HEK293 (cell line): ENCODE measurements around the gene PDLIM5.

Experiments
- EGR2 ChIP-seq: fragments of 450-650 bp; formaldehyde crosslinking; IDR thresholded peaks from 2 replicates; pipeline ENCODE4 v1.5.1; 2016; ENCODE audit warnings: low read depth, missing biosample characterization, missing genetic modification characterization
- GLI2 ChIP-seq: fragments of 450-650 bp; formaldehyde crosslinking; IDR thresholded peaks from 2 replicates; pipeline ENCODE4; 2017; ENCODE audit warnings: missing biosample characterization, missing genetic modification characterization, low read depth, borderline replicate concordance
- IKZF3 ChIP-seq: fragments of 450-650 bp; IDR thresholded peaks from 2 replicates; pipeline ENCODE4 v1.5.0; 2018; ENCODE audit warnings: missing biosample characterization, mild to moderate bottlenecking, missing genetic modification characterization, moderate library complexity
- KLF10 ChIP-seq: fragments of 450-650 bp; IDR thresholded peaks from 2 replicates; pipeline ENCODE4 v1.5.1; 2018; ENCODE audit warnings: missing biosample characterization, mild to moderate bottlenecking, missing genetic modification characterization
- OVOL3 ChIP-seq: fragments of 450-650 bp; formaldehyde crosslinking; IDR thresholded peaks from 2 replicates; pipeline ENCODE4 v1.5.1; 2016; ENCODE audit warnings: missing biosample characterization, missing genetic modification characterization
- PRDM1 ChIP-seq: fragments of 450-650 bp; formaldehyde crosslinking; IDR thresholded peaks from 2 replicates; pipeline ENCODE4; 2016; ENCODE audit warnings: missing biosample characterization, missing genetic modification characterization
- ZNF175 ChIP-seq: fragments of 450-650 bp; formaldehyde crosslinking; IDR thresholded peaks from 2 replicates; pipeline ENCODE4 v1.5.1; 2016; ENCODE audit warnings: missing biosample characterization, missing genetic modification characterization
- ZNF18 ChIP-seq: fragments of 450-650 bp; formaldehyde crosslinking; IDR thresholded peaks from 2 replicates; pipeline ENCODE4 v1.5.1; 2016; ENCODE audit warnings: missing biosample characterization, missing genetic modification characterization
- ZNF354C ChIP-seq: fragments of 450-650 bp; formaldehyde crosslinking; IDR thresholded peaks from 2 replicates; pipeline ENCODE4 v1.5.1; 2016; ENCODE audit warnings: missing biosample characterization, missing genetic modification characterization, low read depth, borderline replicate concordance
- ZNF404 ChIP-seq: fragments of 450-650 bp; formaldehyde crosslinking; IDR thresholded peaks from 2 replicates; pipeline ENCODE4 v1.5.1; 2017; ENCODE audit warnings: missing biosample characterization, missing genetic modification characterization
- ZNF473 ChIP-seq: fragments of 450-650 bp; formaldehyde crosslinking; IDR thresholded peaks from 2 replicates; pipeline ENCODE4 v1.5.1; 2017; ENCODE audit warnings: missing biosample characterization, missing genetic modification characterization
- ZNF513 ChIP-seq: fragments of 450-650 bp; IDR thresholded peaks from 2 replicates; pipeline ENCODE4 v1.5.1; 2018; ENCODE audit warnings: missing biosample characterization, missing genetic modification characterization
- ZNF530 ChIP-seq: fragments of 450-650 bp; formaldehyde crosslinking; IDR thresholded peaks from 2 replicates; pipeline ENCODE4 v1.5.1; 2016; ENCODE audit warnings: low read depth, missing biosample characterization, missing genetic modification characterization
- ZNF610 ChIP-seq: fragments of 450-650 bp; formaldehyde crosslinking; IDR thresholded peaks from 2 replicates; pipeline ENCODE4 v1.5.1; 2016; ENCODE audit warnings: missing biosample characterization, missing genetic modification characterization, borderline replicate concordance
- ZNF626 ChIP-seq: fragments of 450-650 bp; sonication (Bioruptor Pico); formaldehyde crosslinking; IDR thresholded peaks from 2 replicates; pipeline ENCODE4 v1.5.1; 2018; ENCODE audit warnings: missing biosample characterization, missing genetic modification characterization, inconsistent platforms
- ZNF658 ChIP-seq: fragments of 450-650 bp; formaldehyde crosslinking; IDR thresholded peaks from 2 replicates; pipeline ENCODE4; 2016; ENCODE audit warnings: missing biosample characterization, missing genetic modification characterization
- ZNF670 ChIP-seq: fragments of 450-650 bp; formaldehyde crosslinking; IDR thresholded peaks from 2 replicates; pipeline ENCODE4 v1.5.1; 2016; ENCODE audit warnings: missing biosample characterization, missing genetic modification characterization, low read depth
- ZNF701 ChIP-seq: fragments of 450-650 bp; formaldehyde crosslinking; IDR thresholded peaks from 2 replicates; pipeline ENCODE4 v1.5.1; 2016; ENCODE audit warnings: missing biosample characterization, missing genetic modification characterization
- ZNF777 ChIP-seq: fragments of 450-650 bp; formaldehyde crosslinking; IDR thresholded peaks from 2 replicates; pipeline ENCODE4 v1.5.1; 2017; ENCODE audit warnings: missing biosample characterization, missing genetic modification characterization, borderline replicate concordance
- TF ChIP-seq, protein P1 (sequence below): fragments of 450-650 bp; formaldehyde crosslinking; conservative IDR thresholded peaks from 2 replicates; pipeline ENCODE4 v1.5.1; 2016; ENCODE audit warnings: low read depth, missing biosample characterization, missing genetic modification characterization
- TF ChIP-seq, protein P2 (sequence below): fragments of 450-650 bp; formaldehyde crosslinking; IDR thresholded peaks from 2 replicates; pipeline ENCODE4 v1.5.1; 2016; ENCODE audit warnings: missing biosample characterization, missing genetic modification characterization
- TF ChIP-seq, protein P3 (sequence below): fragments of 450-650 bp; formaldehyde crosslinking; IDR thresholded peaks from 2 replicates; pipeline ENCODE4 v1.5.1; 2016; ENCODE audit warnings: missing biosample characterization, missing genetic modification characterization
- TF ChIP-seq, protein P4 (sequence below): fragments of 450-650 bp; formaldehyde crosslinking; IDR thresholded peaks from 2 replicates; pipeline ENCODE4 v1.5.1; 2016; ENCODE audit warnings: missing biosample characterization, missing genetic modification characterization

Gene PDLIM5

DNA sequence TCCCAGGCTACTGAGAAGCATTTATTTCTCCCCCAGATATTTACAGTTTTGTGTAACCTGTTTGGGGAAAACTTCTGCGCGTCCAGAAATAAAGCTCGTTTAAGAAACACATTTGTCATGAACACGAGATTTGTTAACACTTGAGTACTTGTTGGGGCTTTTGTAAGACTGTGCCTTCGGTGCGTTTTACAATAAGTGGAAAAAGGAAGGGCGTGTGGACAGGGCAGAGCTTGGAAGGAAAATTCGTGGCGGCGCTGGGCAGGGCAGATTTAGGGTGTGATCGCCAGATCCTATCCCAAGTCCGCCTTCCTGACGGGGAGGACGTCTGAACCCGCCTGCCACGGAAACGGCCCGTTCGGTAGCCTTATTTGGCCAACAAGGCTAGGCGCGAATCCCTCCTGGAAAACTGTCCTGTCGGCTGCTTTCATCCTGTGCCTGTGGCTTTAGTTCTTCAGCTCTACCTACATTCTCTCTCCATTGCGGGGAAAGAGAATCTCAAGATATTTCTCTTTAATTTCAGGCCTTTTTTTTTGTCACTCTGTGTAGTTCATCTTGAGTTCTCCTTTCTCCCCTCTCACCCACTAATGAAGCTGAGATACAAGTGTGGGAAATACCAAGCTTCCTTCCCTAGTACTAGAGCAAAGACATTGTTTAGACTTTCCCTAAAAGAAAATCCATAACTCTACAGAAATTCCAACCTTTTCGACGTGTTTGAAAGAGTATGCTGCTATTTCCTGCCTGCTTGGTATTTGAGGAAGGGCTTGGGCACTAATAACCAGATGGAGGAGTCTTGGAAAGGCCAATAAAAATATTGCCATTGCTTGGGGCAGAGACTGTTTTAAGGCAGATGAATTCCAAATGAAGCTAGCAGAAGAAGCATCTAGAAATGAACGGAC is 982 bp downstream of the PDLIM5 start (continued):
- peak; percentile 75 for TF ChIP-seq PRDM1 (tag by site-specific recombination)
- TF ChIP-seq ZNF626 (tag by site-specific recombination), result no peak
- TF ChIP-seq, protein P1, sequence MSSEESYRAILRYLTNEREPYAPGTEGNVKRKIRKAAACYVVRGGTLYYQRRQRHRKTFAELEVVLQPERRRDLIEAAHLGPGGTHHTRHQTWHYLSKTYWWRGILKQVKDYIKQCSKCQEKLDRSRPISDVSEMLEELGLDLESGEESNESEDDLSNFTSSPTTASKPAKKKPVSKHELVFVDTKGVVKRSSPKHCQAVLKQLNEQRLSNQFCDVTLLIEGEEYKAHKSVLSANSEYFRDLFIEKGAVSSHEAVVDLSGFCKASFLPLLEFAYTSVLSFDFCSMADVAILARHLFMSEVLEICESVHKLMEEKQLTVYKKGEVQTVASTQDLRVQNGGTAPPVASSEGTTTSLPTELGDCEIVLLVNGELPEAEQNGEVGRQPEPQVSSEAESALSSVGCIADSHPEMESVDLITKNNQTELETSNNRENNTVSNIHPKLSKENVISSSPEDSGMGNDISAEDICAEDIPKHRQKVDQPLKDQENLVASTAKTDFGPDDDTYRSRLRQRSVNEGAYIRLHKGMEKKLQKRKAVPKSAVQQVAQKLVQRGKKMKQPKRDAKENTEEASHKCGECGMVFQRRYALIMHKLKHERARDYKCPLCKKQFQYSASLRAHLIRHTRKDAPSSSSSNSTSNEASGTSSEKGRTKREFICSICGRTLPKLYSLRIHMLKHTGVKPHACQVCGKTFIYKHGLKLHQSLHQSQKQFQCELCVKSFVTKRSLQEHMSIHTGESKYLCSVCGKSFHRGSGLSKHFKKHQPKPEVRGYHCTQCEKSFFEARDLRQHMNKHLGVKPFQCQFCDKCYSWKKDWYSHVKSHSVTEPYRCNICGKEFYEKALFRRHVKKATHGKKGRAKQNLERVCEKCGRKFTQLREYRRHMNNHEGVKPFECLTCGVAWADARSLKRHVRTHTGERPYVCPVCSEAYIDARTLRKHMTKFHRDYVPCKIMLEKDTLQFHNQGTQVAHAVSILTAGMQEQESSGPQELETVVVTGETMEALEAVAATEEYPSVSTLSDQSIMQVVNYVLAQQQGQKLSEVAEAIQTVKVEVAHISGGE (tag by site-specific recombination), result no peak
- TF ChIP-seq ZNF354C (tag by site-specific recombination), result no peak
- no peak for TF ChIP-seq GLI2 (tag by site-specific recombination)
- no peak for TF ChIP-seq ZNF530 (tag by site-specific recombination)
- TF ChIP-seq ZNF777, result no peak
- TF ChIP-seq ZNF701 (tag by site-specific recombination), result no peak
- TF ChIP-seq, protein P2, sequence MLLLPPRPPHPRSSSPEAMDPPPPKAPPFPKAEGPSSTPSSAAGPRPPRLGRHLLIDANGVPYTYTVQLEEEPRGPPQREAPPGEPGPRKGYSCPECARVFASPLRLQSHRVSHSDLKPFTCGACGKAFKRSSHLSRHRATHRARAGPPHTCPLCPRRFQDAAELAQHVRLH (tag by site-specific recombination), result no peak
- no peak for TF ChIP-seq ZNF473 (tag by site-specific recombination)
- TF ChIP-seq, protein P3, sequence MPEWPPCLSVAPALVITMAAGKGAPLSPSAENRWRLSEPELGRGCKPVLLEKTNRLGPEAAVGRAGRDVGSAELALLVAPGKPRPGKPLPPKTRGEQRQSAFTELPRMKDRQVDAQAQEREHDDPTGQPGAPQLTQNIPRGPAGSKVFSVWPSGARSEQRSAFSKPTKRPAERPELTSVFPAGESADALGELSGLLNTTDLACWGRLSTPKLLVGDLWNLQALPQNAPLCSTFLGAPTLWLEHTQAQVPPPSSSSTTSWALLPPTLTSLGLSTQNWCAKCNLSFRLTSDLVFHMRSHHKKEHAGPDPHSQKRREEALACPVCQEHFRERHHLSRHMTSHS, result no peak
- no peak for TF ChIP-seq ZNF670 (tag by site-specific recombination)
- TF ChIP-seq ZNF513, result no peak
- TF ChIP-seq ZNF18 (tag by site-specific recombination), result 0 out of 2 replicates have a peak, but pooled peaks have one; percentile 27
- TF ChIP-seq KLF10 (tag by site-specific recombination), result peak; percentile 69; the same call in 1 of the 2 replicates
- TF ChIP-seq ZNF658 (tag by site-specific recombination), result no peak
- no peak for TF ChIP-seq ZNF175 (tag by site-specific recombination)
- TF ChIP-seq, protein P4, sequence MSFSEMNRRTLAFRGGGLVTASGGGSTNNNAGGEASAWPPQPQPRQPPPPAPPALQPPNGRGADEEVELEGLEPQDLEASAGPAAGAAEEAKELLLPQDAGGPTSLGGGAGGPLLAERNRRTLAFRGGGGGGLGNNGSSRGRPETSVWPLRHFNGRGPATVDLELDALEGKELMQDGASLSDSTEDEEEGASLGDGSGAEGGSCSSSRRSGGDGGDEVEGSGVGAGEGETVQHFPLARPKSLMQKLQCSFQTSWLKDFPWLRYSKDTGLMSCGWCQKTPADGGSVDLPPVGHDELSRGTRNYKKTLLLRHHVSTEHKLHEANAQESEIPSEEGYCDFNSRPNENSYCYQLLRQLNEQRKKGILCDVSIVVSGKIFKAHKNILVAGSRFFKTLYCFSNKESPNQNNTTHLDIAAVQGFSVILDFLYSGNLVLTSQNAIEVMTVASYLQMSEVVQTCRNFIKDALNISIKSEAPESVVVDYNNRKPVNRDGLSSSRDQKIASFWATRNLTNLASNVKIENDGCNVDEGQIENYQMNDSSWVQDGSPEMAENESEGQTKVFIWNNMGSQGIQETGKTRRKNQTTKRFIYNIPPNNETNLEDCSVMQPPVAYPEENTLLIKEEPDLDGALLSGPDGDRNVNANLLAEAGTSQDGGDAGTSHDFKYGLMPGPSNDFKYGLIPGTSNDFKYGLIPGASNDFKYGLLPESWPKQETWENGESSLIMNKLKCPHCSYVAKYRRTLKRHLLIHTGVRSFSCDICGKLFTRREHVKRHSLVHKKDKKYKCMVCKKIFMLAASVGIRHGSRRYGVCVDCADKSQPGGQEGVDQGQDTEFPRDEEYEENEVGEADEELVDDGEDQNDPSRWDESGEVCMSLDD (tag by site-specific recombination), result no peak
- no peak for TF ChIP-seq EGR2 (tag by site-specific recombination)
- no peak for TF ChIP-seq OVOL3 (tag by site-specific recombination)
- no peak for TF ChIP-seq ZNF404 (tag by site-specific recombination)
- TF ChIP-seq ZNF610, result no peak
- peak; percentile 83 for TF ChIP-seq IKZF3 (tag by site-specific recombination)
